SK-N-SH (cell line): ENCODE measurements around the gene UBAC2. TPM values are rescaled to one million over a fixed set of nuclear protein-coding genes. Genes with fewer than 3 reads are reported as not detected.

Source experiments
- CTCF ChIA-PET: fragments of 300-600, 350-600 bp; formaldehyde crosslinking; extraction: SDS; loops from one replicate; lab custom pipeline; 2021; lab: Yijun Ruan, JAX
- POLR2A ChIA-PET: fragments of 350-600 bp; sonication (Branson Sonifier 250); formaldehyde crosslinking; extraction: SDS; loops from one replicate; lab custom pipeline; 2020; ENCODE audit warnings: antibody characterized with exemption, inconsistent platforms; lab: Yijun Ruan, JAX
- DNase-seq: peaks from one replicate; pipeline ENCODE4 v3.0.0; 2012
- H2AFZ ChIP-seq: fragments of 200-600 bp; sonication (generic); 2 replicates; pipeline ENCODE4 v1.8.1; 2016; ENCODE audit warnings: antibody characterized with exemption, mild to moderate bottlenecking, low read depth
- H3F3A ChIP-seq: fragments of 200-600 bp; sonication (generic); replicated peaks from 2 replicates; pipeline ENCODE3; 2016; ENCODE audit warnings: antibody characterized with exemption, mild to moderate bottlenecking; ENCODE audit not compliant: insufficient read depth
- H3K27ac ChIP-seq, 2 experiments: fragments of 200-500 bp in 1 of 2; fragments of 200-600 bp in 1 of 2; sonication (Bioruptor generic) in 1 of 2; sonication (generic), shearing (Covaris generic) in 1 of 2; 2 replicates each; pipeline versions ENCODE4 v1.5.1 to v1.6.1; 2014 to 2016; ENCODE audit warnings: low read depth in 2 of 2, inconsistent platforms in 1 of 2, low read length in 1 of 2, mild to moderate bottlenecking in 1 of 2, mixed read lengths in 1 of 2
- H3K27me3 ChIP-seq: fragments of 200-600 bp; sonication (generic), shearing (Covaris generic); 2 replicates; pipeline ENCODE4 v1.6.1; 2016; ENCODE audit warnings: mixed run types; ENCODE audit not compliant: insufficient read depth
- H3K36me3 ChIP-seq, 2 experiments: fragments of 200-500 bp in 1 of 2; fragments of 200-600 bp in 1 of 2; sonication (Bioruptor generic) in 1 of 2; sonication (generic) in 1 of 2; replicated peaks in 1 of 2; 2 replicates each; pipeline versions ENCODE3 to v1.5.1; 2014 to 2016; ENCODE audit warnings: low read length in 1 of 2, mild to moderate bottlenecking in 1 of 2; ENCODE audit not compliant: insufficient read depth in 2 of 2, control insufficient read depth in 1 of 2
- H3K4me1 ChIP-seq, 2 experiments: fragments of 200-500 bp in 1 of 2; fragments of 200-600 bp in 1 of 2; sonication (Bioruptor generic) in 1 of 2; sonication (generic), shearing (Covaris generic) in 1 of 2; 2 replicates each; pipeline versions ENCODE4 v1.5.1 to v1.6.1; 2014 to 2016; ENCODE audit warnings: low read depth in 1 of 2, low read length in 1 of 2, mixed run types in 1 of 2; ENCODE audit not compliant: insufficient read depth in 2 of 2, control insufficient read depth in 1 of 2
- H3K4me2 ChIP-seq: fragments of 200-600 bp; sonication (generic), shearing (Covaris generic); 2 replicates; pipeline ENCODE4 v1.6.1; 2017; ENCODE audit warnings: mixed run types
- H3K4me3 ChIP-seq, 2 experiments: fragments of 200-500 bp in 1 of 2; fragments of 200-600 bp in 1 of 2; sonication (Bioruptor generic) in 1 of 2; sonication (generic), shearing (Covaris generic) in 1 of 2; 2 replicates each; pipeline versions ENCODE4 v1.5.1 to v1.8.1; 2014 to 2016; ENCODE audit warnings: low read depth in 2 of 2, inconsistent platforms in 1 of 2, low read length in 1 of 2, mild to moderate bottlenecking in 1 of 2, mixed read lengths in 1 of 2, moderate library complexity in 1 of 2
- H3K79me2 ChIP-seq: fragments of 200-600 bp; sonication (generic); 2 replicates; pipeline ENCODE4 v1.8.1; 2017; ENCODE audit warnings: mild to moderate bottlenecking; ENCODE audit not compliant: insufficient read depth
- H3K9ac ChIP-seq: fragments of 200-600 bp; sonication (generic); 2 replicates; pipeline ENCODE4 v1.6.1; 2017; ENCODE audit warnings: mixed run types
- H3K9me2 ChIP-seq: fragments of 200-600 bp; sonication (generic); 2 replicates; pipeline ENCODE4 v1.6.1; 2017; ENCODE audit warnings: mixed run types
- H3K9me3 ChIP-seq: fragments of 200-600 bp; sonication (generic); 2 replicates; pipeline ENCODE4 v1.6.1; 2017; ENCODE audit warnings: mixed run types, mild to moderate bottlenecking, moderate library complexity
- H4K20me1 ChIP-seq: fragments of 200-600 bp; sonication (generic); 2 replicates; pipeline ENCODE4 v1.6.1; 2017; ENCODE audit warnings: mild to moderate bottlenecking, mixed run types; ENCODE audit not compliant: insufficient read depth
- CHD2 ChIP-seq: fragments of 150-350 bp; IDR thresholded peaks from 2 replicates; pipeline ENCODE4 v1.6.1; 2018; ENCODE audit warnings: low read length; ENCODE audit not compliant: partially characterized antibody
- ELF1 ChIP-seq: IDR thresholded peaks from 2 replicates; pipeline ENCODE4 v1.4.0; 2012
- EZH2phosphoT487 ChIP-seq: fragments of 200-600 bp; sonication (generic); IDR thresholded peaks from 2 replicates; pipeline ENCODE4 v1.6.1; 2017; ENCODE audit warnings: low read depth, mixed run types, mild to moderate bottlenecking, antibody characterized with exemption, moderate library complexity, borderline replicate concordance
- FOSL2 ChIP-seq: IDR thresholded peaks from 2 replicates; pipeline ENCODE4 v1.4.0; 2012; ENCODE audit warnings: low read depth, mild to moderate bottlenecking, moderate library complexity, borderline replicate concordance
- GABPA ChIP-seq: IDR thresholded peaks from 2 replicates; pipeline ENCODE4 v1.4.0; 2012; ENCODE audit warnings: low read depth, mild to moderate bottlenecking
- IRF3 ChIP-seq: fragments of 150-350 bp; IDR thresholded peaks from 2 replicates; pipeline ENCODE4 v1.6.1; 2016; ENCODE audit warnings: mild to moderate bottlenecking, low read depth, low read length
- MEF2A ChIP-seq: IDR thresholded peaks from 2 replicates; pipeline ENCODE4 v1.4.0; 2012; ENCODE audit warnings: low read depth, borderline replicate concordance
- MXI1 ChIP-seq: IDR thresholded peaks from 2 replicates; pipeline ENCODE4 v1.6.1; 2012; ENCODE audit warnings: mild to moderate bottlenecking, low read depth, low read length, improper control_type of control experiment
- NFIC ChIP-seq: IDR thresholded peaks from 2 replicates; pipeline ENCODE4 v1.4.0; 2012; ENCODE audit warnings: borderline replicate concordance
- PBX3 ChIP-seq: IDR thresholded peaks from 2 replicates; pipeline ENCODE4; 2012
- SIN3A ChIP-seq: IDR thresholded peaks from 2 replicates; pipeline ENCODE4 v1.6.1; 2012; ENCODE audit warnings: low read depth, mild to moderate bottlenecking, low read length, moderate library complexity, borderline replicate concordance
- SMC3 ChIP-seq: IDR thresholded peaks from 2 replicates; pipeline ENCODE4 v1.6.1; 2012; ENCODE audit warnings: low read depth, low read length, improper control_type of control experiment
- WGBS: methylation state at CpG from one replicate; pipeline ENCODE4 v1.1.6; 2017; ENCODE audit warnings: low lambda C conversion rate; 5-methylcytosine and 5-hydroxymethylcytosine counted together
- polyA plus RNA-seq, 3 experiments: library from polyadenylated mRNA; depleted of rRNA; stranded (reverse); fragments of >200 nt; gene quantifications; 2 replicates each; pipeline ENCODE4 v1.2.3, GENCODE V29; 2012
- TF ChIP-seq, protein P1 (sequence below): IDR thresholded peaks from 2 replicates; pipeline ENCODE4 v1.4.0; 2012; ENCODE audit warnings: low read depth
- TF ChIP-seq, protein P2 (sequence below): fragments of 200-600 bp; sonication (generic); IDR thresholded peaks from 2 replicates; pipeline ENCODE4 v1.6.1; 2017; ENCODE audit warnings: antibody characterized with exemption, mild to moderate bottlenecking, moderate library complexity

UBAC2 gene
- polyA plus RNA-seq, 1 of the 3 experiments (the other 2 are of a cell fraction), result 79.0 TPM

- H3K79me2 ChIP-seq, result no peaks in the 10 kb centered on the region
- H4K20me1 ChIP-seq, result no peaks in the 10 kb centered on the region
- ChIA-PET CTCF (interaction anchor here (1.0 to 2.4 kb wide), 2 partner anchors 35 to 146 kb away, joined by 3 to 10 read pairs; no protein-coding TSS in a partner anchor), POLR2A (no interaction called here)
- H3F3A ChIP-seq, result no peaks in the 10 kb centered on the region
- TF ChIP-seq FOSL2, result no peak
- TF ChIP-seq SMC3, result no peak
- TF ChIP-seq NFIC, result no peak
- no peak for TF ChIP-seq IRF3
- TF ChIP-seq, protein P1, sequence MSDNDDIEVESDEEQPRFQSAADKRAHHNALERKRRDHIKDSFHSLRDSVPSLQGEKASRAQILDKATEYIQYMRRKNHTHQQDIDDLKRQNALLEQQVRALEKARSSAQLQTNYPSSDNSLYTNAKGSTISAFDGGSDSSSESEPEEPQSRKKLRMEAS, result no peak
- no peak for TF ChIP-seq GABPA
- no peak for TF ChIP-seq ELF1
- TF ChIP-seq MXI1, result no peak
- no peak for TF ChIP-seq PBX3
- TF ChIP-seq, protein P2, sequence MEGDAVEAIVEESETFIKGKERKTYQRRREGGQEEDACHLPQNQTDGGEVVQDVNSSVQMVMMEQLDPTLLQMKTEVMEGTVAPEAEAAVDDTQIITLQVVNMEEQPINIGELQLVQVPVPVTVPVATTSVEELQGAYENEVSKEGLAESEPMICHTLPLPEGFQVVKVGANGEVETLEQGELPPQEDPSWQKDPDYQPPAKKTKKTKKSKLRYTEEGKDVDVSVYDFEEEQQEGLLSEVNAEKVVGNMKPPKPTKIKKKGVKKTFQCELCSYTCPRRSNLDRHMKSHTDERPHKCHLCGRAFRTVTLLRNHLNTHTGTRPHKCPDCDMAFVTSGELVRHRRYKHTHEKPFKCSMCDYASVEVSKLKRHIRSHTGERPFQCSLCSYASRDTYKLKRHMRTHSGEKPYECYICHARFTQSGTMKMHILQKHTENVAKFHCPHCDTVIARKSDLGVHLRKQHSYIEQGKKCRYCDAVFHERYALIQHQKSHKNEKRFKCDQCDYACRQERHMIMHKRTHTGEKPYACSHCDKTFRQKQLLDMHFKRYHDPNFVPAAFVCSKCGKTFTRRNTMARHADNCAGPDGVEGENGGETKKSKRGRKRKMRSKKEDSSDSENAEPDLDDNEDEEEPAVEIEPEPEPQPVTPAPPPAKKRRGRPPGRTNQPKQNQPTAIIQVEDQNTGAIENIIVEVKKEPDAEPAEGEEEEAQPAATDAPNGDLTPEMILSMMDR, result no peak
- TF ChIP-seq EZH2phosphoT487, result no peak
- TF ChIP-seq CHD2, result no peak
- no peak for TF ChIP-seq SIN3A
- no peak for TF ChIP-seq MEF2A
- 94% methylated on average over 3 of the region's 3 CpGs for WGBS
- no peaks in the 10 kb centered on the region for H3K27me3 ChIP-seq
- H3K4me2 ChIP-seq, result no peak overlapping the region
- H3K9me2 ChIP-seq, result no peaks in the 10 kb centered on the region
- no peak overlapping the region for H3K9ac ChIP-seq
- H3K4me3 ChIP-seq, result no peak overlapping the region
- H3K36me3 ChIP-seq, result peaks cover 5 to 8% of the 10 kb centered on the region in 2 experiments
- no peak for DNase-seq
- H3K27ac ChIP-seq, result no peak overlapping the region
- peaks cover under 1 to 5% of the 10 kb centered on the region in 2 experiments; a peak in 1 of 4 replicates for H3K4me1 ChIP-seq
- no peak overlapping the region for H2AFZ ChIP-seq
- H3K9me3 ChIP-seq, result no peaks in the 10 kb centered on the region
Observed at GRCh38 chr13:99290894-99291293, 90.2 kb downstream of the UBAC2 start.
